Uterus (tissue), 2 donors: ENCODE measurements around the gene FMN2.

Source experiments
- CTCF ChIP-seq, 4 experiments: fragments of 200-600 bp in 2 of 4; fragments of 450-650 bp in 2 of 4; sonication (generic) in 2 of 4; IDR thresholded peaks; one replicate each; pipeline ENCODE4 v1.5.1; 2016 to 2019; ENCODE audit warnings: antibody characterized with exemption in 4 of 4, mild to moderate bottlenecking in 2 of 4, moderate library complexity in 1 of 4
- POLR2A ChIP-seq, 2 donors: fragments of 450-650 bp; IDR thresholded peaks; one replicate each; pipeline ENCODE4 v1.6.1; 2016; ENCODE audit warnings: antibody characterized with exemption in 2 of 2, mild to moderate bottlenecking in 1 of 2, moderate library complexity in 1 of 2

GRCh38 chr1:240501115-240501514, 409.4 kb downstream of the FMN2 start:
- TF ChIP-seq CTCF (IDR thresholded peaks at IDR 0.05) (no peak), POLR2A (IDR thresholded peaks at IDR 0.05) (no peak)
